AG10803 (cell line): ENCODE results near the gene CLK2.
A peak's percentile ranks its signal among the peaks of the same experiment; 100 is the strongest.

Experiments used
- DNase-seq: peaks from one replicate; pipeline ENCODE4 v3.0.0; 2010; ENCODE audit warnings: low read depth
- H3K4me3 ChIP-seq: 2 replicates; pipeline ENCODE4 v1.5.1; 2011; ENCODE audit warnings: mild to moderate bottlenecking, low read length, control low read depth
- TF ChIP-seq, protein P1 (sequence below): conservative IDR thresholded peaks from 2 replicates; pipeline ENCODE4 v1.5.1; 2011; ENCODE audit warnings: mild to moderate bottlenecking, low read length, control low read depth, inconsistent platforms

CLK2 gene

DNA sequence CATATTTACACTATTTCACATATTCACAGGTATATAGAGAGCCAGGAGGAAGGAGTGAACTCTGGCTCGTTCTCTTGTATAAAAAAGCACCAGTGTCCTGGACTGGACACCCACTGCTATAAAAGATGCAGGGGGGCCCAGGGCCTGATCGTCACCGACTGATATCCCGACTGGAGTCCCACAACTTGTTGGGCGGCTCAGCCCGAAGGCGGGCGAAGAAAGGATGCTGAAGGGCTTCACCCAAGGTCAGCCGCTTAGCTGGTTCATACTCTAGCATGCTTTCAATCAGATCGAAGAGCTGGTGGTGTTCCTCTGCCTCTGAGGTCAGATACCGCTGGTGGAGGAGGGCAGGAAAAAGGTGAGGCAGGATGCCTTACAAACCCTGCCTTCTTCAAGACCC is 10.2 kb downstream of the CLK2 start:
- DNase-seq, result no peak
- TF ChIP-seq, protein P1, sequence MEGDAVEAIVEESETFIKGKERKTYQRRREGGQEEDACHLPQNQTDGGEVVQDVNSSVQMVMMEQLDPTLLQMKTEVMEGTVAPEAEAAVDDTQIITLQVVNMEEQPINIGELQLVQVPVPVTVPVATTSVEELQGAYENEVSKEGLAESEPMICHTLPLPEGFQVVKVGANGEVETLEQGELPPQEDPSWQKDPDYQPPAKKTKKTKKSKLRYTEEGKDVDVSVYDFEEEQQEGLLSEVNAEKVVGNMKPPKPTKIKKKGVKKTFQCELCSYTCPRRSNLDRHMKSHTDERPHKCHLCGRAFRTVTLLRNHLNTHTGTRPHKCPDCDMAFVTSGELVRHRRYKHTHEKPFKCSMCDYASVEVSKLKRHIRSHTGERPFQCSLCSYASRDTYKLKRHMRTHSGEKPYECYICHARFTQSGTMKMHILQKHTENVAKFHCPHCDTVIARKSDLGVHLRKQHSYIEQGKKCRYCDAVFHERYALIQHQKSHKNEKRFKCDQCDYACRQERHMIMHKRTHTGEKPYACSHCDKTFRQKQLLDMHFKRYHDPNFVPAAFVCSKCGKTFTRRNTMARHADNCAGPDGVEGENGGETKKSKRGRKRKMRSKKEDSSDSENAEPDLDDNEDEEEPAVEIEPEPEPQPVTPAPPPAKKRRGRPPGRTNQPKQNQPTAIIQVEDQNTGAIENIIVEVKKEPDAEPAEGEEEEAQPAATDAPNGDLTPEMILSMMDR, result no peak

DNA sequence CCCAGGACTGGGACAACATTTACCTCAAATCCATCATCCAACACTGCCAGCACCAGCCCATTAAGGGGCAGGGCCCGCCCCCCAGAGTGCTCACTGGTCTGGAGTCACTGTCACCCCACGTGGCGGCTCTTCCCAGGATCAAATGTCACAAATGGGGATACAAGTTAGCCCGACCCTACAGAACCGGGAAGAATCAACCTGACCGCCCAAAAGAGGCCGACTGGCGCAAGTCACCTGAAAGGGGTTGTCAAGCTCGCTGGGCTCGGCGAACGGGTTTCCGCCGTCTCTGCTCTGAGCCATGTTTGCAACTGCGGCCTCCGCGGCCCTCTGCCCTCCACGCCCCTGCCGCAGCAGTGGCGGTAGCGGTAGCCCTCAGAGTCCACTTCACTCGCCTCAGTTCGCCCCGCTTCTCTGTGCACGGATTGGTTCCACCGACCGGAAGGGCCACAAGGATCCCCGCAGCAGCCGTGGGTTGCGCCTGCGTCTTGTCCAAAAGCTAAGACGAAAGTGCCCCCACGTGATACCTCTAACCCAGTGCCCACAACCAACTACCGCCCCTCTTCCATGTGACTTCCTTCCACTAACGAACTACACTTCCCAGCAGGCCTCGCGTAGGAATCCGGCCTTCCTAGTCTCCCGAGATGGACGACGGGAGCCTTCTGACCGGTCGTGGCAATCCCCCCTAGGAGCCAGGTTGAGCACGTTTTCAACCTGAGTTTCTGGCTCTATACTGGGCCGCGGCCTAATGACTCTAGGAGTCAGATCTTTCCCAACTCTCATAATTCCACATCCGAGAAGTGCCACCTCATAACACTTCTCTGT is 11.2 kb downstream of the CLK2 start, which contains the start of gene SCAMP3:
Gene SCAMP3 (minus strand): TSS at position 509 of the 822 bp plus-strand sequence. CDS start 209 bp downstream, at position 300.
- TF ChIP-seq, protein P1, result no peak
- peak within 1 kb of the TSS; percentile 97 for H3K4me3 ChIP-seq
- DNase-seq, result peak; percentile 98

More for the DNA sequence above, 10.2 kb downstream of the CLK2 start:
- no peak overlapping the region for H3K4me3 ChIP-seq

DNA sequence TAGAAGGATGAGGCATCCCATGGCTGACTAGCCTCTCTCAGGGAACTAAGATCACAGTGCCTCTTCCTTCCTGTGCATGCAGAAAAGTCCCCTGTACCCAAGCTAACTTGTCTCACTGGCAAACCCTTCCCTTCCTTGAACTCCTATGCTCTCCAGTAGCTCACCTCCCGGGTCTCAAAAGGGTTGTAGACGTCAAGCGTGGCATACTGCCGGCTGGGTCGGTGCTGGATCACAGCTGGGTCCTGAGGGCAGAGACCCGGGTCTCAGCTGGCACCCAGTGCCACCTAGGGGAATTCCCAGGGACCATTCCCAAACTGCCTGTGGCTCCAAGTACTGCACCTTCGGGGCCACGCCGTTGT is 11.8 kb downstream of the CLK2 start:
- TF ChIP-seq, protein P1, result peak; percentile 3; the same call in 1 of the 2 replicates
- DNase-seq, result no peak
- peak overlapping the region; percentile 97 for H3K4me3 ChIP-seq

DNA sequence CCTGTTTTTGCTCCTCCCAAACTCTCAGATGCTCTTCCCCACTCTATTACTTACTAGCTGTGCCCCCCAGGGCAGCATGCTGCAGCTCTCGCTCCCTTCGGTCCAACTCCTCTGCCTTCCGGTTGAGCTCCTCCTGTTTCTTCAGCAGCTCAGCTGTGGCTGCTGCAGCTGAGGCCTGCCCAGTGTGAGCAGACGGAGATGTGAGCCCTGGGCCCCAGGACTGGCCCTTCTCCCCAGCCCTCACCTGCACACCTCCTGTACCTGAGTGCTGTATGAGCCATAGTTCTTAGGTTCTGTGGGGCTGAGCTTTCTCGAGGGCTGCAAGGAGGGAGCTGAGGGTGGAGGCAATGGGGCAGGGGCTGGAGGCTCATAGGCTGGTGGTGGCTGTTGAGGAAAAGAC is 13.0 kb downstream of the CLK2 start:
- TF ChIP-seq, protein P1, result no peak
- DNase-seq, result no peak
- no peak overlapping the region for H3K4me3 ChIP-seq

DNA sequence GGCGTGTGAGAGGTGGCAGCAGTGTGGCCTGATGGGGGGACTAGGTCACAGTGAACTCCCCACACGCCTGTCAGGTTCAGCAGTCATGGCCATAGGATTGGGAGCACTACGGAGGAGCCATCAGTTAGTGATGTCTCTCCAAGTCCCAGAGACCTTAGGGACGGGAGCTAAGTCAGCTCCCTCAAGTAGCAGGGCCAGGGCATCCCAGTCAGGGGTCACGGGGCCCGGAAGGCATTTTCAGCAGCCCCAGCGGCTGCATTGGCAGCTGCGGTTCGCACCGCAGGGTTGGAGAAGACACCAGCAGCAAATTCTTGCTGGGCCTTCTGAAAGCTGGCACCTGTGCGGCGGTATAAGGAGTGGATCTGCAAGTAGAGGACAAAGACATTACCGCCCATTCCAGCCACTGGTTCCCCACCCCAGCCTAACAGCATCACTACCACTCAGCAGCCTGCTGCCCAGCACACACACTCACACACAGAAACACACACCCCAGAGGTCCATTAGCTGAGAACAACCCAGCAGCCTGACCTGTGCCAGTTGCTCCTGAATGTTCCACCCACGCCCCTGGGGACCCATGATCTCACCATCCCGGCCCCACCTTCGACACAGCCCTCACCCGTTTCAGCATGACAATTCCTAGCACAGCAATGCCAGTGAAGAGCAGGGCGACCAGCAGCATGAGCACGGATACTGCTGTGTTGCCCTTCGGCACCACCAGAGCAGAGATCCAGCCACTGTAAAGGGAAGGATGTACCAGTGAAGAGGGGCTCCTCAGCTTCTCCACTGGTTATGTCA is 17.0 kb downstream of the CLK2 start:
- H3K4me3 ChIP-seq, result peak overlapping the region; percentile 80
- TF ChIP-seq, protein P1, result no peak
- no peak for DNase-seq

DNA sequence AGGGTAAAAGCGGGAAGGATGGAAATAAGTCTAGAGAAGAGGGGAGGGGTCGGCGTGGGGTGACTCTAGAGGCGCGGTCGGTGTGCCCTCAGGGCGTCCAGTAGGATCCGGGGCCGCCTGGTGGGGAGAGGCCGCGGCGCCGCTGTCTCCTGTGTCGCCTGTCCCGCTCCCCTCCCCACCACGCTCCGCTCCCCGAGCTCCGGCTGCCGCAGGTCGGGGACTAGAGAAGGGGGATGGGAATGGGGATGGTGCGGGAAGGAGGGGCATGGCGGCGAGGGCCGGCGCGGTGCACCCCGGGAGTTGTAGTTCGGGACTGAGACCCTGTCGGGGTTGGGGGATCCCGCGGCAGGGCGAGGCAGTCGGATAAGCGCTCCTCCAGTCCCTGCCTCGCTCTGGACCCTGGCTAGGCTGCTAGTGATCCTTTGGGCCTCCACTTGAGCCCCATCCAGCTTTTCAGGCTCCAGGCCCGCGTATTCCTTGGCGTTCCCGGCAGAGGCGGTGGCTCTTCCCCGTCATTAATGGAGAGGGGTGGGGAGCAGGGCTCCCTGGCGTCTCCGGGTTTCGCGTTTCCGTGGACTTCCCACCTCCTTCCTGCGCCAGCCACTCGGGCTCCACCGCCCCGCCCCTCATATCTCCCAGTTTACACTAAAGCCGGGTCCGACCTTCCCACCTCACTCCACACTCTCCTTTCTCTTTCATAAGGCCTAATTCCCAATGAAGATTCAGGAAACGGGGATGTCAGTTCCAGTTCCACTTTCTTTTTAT is 17.9 kb downstream of the CLK2 start, which contains the start of gene ENTREP3:
Gene ENTREP3 (minus strand): TSS at position 241 of the 765 bp plus-strand sequence. CDS start 606 bp downstream, outside the sequence.
- H3K4me3 ChIP-seq, result peak within 1 kb of the TSS; percentile 80
- TF ChIP-seq, protein P1, result no peak
- peak; percentile 75 for DNase-seq
